Activated B cell treated with CpG ODN at 0.5 μM for 24 hours (primary cell): Measurements from ENCODE around the gene YIPF4. TPM values are rescaled to one million over a fixed set of nuclear protein-coding genes. Genes with fewer than 3 reads are reported as not detected.
"Not testable (repeated sequence)": the region's sequence is repeated elsewhere in the genome, so short reads cannot be mapped to it uniquely, and the experiment has no call there.

ENCODE experiments used
- ATAC-seq: fragments of 200-7000 bp; cut with Tn5 transposase; one replicate; pipeline ENCODE4 v1.10.0; 2021; ENCODE audit warnings: low read depth, mild to moderate bottlenecking, moderate library complexity
- CTCF ChIA-PET: fragments of 350-600 bp; sonication (Branson Sonifier 250); formaldehyde crosslinking; loops from one replicate; lab custom pipeline; 2021; ENCODE audit warnings: antibody characterized with exemption; lab: Charles Lee
- POLR2A ChIA-PET: fragments of 350-600 bp; sonication (Branson Sonifier 250); formaldehyde crosslinking; loops from one replicate; lab custom pipeline; 2021; ENCODE audit warnings: antibody characterized with exemption; lab: Charles Lee
- DNase-seq: peaks from one replicate; pipeline ENCODE4 v3.0.0; 2022
- H3K27ac Mint-ChIP-seq: one replicate; pipeline ENCODE4 v1.8.0; 2020; ENCODE audit warnings: mixed read lengths
- H3K27me3 Mint-ChIP-seq: one replicate; pipeline ENCODE4 v1.8.0; 2021; ENCODE audit warnings: mixed read lengths
- H3K36me3 Mint-ChIP-seq: one replicate; pipeline ENCODE4 v1.8.0; 2021; ENCODE audit warnings: low read depth, mixed read lengths
- H3K4me1 Mint-ChIP-seq: one replicate; pipeline ENCODE4 v1.8.0; 2021; ENCODE audit warnings: mixed read lengths
- H3K4me3 Mint-ChIP-seq: one replicate; pipeline ENCODE4 v1.8.0; 2020; ENCODE audit warnings: mild to moderate bottlenecking, mixed read lengths
- H3K9me3 Mint-ChIP-seq: one replicate; pipeline ENCODE4 v1.8.0; 2020; ENCODE audit warnings: mixed read lengths
- intact Hi-C: fragments of 100-400 bp; cut with micrococcal nuclease; formaldehyde crosslinking; loops from one replicate; pipeline ENCODE4 v1.15.1; 2024
- total RNA-seq: library from RNA; stranded (reverse); gene quantifications from 2 replicates; pipeline ENCODE4 v1.2.3, GENCODE V29; 2022
- TF ChIP-seq, protein P1 (sequence below): fragments of 200-600 bp; IDR thresholded peaks from one replicate; pipeline ENCODE4 v1.8.0; 2022; ENCODE audit warnings: antibody characterized with exemption, mild to moderate bottlenecking

Gene YIPF4
- total RNA-seq, 1 donor from 2014 or later, result 27.2 TPM

DNA sequence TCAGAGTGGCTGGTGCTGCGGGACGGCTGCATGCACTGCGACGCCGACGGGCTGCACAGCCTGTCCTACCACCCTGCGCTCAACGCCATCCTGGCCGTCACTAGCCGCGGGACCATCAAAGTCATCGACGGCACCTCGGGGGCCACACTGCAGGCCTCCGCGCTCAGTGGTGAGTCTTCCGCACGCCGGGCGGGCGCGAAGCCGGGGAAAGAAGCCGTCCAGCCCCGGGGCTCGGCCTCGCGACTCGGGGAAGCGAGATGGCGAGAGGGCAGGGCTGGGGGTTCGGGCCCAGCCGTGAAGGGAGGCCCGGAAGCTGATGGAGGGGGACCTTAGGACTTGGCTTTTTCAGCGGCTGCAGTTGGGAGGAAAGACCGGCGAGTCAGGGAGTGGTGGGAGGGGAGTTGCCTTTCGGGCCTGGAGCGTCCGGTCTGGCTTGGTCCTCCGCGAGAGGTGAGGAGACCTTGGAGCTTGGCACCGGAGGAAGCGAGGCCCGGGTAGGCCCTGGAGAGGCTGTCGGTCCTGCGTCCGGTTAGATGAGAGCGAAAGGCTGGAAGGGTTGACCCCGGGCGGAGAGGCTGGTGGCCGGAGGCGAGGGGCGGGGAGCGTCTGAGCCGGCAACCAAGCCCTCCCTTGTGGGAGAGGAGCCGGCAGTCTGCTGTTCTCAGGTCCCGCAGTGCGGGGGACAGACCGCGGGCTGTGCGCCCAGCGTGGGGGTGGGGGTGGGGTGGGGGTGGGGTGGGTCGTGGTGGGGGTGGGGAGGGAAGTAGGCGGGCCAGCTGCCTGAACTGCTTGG, 79.8 kb downstream of the YIPF4 start:
- Mint-ChIP-seq H3K27me3 (no peaks in the 10 kb centered on the region), H3K36me3 (peaks cover 32% of the 10 kb centered on the region), H3K9me3 (peaks cover 4% of the 10 kb centered on the region), H3K4me3 (peak overlapping the region; percentile 93), H3K4me1 (peaks cover 45% of the 10 kb centered on the region), H3K27ac (peak overlapping the region; percentile 89)
- CTCF ChIA-PET, result no interaction called here
- intact Hi-C loops, result loop anchor here (1.0 to 10.0 kb wide), 6 partner anchors 190 to 1240 kb away; partner anchors contain the start of genes FAM98A, MEMO1, RASGRP3 and SLC30A6
- DNase-seq, result no peak
- TF ChIP-seq, protein P1, sequence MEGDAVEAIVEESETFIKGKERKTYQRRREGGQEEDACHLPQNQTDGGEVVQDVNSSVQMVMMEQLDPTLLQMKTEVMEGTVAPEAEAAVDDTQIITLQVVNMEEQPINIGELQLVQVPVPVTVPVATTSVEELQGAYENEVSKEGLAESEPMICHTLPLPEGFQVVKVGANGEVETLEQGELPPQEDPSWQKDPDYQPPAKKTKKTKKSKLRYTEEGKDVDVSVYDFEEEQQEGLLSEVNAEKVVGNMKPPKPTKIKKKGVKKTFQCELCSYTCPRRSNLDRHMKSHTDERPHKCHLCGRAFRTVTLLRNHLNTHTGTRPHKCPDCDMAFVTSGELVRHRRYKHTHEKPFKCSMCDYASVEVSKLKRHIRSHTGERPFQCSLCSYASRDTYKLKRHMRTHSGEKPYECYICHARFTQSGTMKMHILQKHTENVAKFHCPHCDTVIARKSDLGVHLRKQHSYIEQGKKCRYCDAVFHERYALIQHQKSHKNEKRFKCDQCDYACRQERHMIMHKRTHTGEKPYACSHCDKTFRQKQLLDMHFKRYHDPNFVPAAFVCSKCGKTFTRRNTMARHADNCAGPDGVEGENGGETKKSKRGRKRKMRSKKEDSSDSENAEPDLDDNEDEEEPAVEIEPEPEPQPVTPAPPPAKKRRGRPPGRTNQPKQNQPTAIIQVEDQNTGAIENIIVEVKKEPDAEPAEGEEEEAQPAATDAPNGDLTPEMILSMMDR, result no peak
- POLR2A ChIA-PET, result interaction anchor here (0.5 to 1.3 kb wide), 6 partner anchors 16 to 192 kb away, joined by 3 to 8 read pairs (median 4); partner anchors contain the start of genes NLRC4 and SLC30A6
- peak; percentile 2 for ATAC-seq

DNA sequence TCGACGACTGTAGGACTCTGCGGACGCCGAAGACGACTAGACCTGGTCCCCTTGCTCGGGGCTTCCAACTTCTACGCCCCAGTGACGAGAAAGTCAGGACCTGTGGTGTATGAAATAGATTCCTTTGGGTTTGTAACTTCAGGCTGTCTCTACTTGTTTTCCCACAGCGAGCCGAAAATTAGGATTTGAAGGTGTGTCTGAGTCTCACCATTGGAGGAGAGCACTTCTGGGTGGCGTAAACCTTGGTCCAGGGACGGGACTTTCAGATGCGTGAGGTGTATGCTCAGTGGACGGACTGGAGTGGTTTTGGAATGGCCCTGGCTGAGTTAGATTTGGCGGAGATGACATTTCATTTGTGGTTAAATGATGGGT, 80.4 kb downstream of the YIPF4 start:
- H3K4me1 Mint-ChIP-seq, result peaks cover 49% of the 10 kb centered on the region
- no peaks in the 10 kb centered on the region for H3K27me3 Mint-ChIP-seq
- ChIA-PET CTCF (no interaction called here), POLR2A (interaction anchor here (0.5 to 1.3 kb wide), 5 partner anchors 28 to 193 kb away, joined by 3 to 8 read pairs (median 5); partner anchors contain the start of genes NLRC4 and SLC30A6)
- H3K4me3 Mint-ChIP-seq, result peak overlapping the region; percentile 93
- ATAC-seq, result no peak
- no peak for DNase-seq
- H3K27ac Mint-ChIP-seq, result peak overlapping the region; percentile 89
- TF ChIP-seq, protein P1, result no peak
- peaks cover 32% of the 10 kb centered on the region for H3K36me3 Mint-ChIP-seq
- intact Hi-C loops, result loop anchor here (5.0 to 10.0 kb wide), 3 partner anchors 191 to 1239 kb away; partner anchors contain the start of genes FAM98A, RASGRP3 and SLC30A6
- peaks cover 4% of the 10 kb centered on the region for H3K9me3 Mint-ChIP-seq

DNA sequence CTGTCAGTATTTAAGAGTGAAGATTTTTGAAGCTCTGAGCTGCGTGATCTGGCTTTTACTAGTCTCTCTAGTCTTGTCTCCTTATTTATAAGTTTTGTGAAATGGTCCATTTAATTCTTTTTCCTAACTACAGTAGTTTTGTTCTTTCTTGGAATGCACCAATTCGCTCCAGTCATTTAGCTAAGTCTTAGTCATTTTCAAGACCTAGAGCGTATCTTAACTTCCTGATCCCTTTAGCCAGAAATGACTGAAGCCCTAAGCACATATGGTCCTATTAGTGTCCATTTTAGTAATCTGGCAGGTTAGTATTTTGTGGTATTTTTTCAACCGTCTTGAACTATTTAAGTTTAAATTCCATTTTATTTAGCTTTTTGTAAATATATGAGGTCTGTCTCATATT, 82.7 kb downstream of the YIPF4 start:
- intact Hi-C loops, result no loop called here
- ChIA-PET CTCF (no interaction called here), POLR2A (interaction anchor here (0.5 to 0.8 kb wide), 3 partner anchors 15 to 349 kb away, joined by 3 to 5 read pairs (median 3); partner anchors contain the start of gene MEMO1)
- Mint-ChIP-seq H3K4me3 (peak overlapping the region; percentile 38), H3K27ac (peak overlapping the region; percentile 69), H3K27me3 (no peaks in the 10 kb centered on the region), H3K36me3 (peaks cover 36% of the 10 kb centered on the region), H3K9me3 (peaks cover 4% of the 10 kb centered on the region), H3K4me1 (peaks cover 68% of the 10 kb centered on the region)
- ATAC-seq, result no peak
- TF ChIP-seq, protein P1, result no peak
- no peak for DNase-seq

DNA sequence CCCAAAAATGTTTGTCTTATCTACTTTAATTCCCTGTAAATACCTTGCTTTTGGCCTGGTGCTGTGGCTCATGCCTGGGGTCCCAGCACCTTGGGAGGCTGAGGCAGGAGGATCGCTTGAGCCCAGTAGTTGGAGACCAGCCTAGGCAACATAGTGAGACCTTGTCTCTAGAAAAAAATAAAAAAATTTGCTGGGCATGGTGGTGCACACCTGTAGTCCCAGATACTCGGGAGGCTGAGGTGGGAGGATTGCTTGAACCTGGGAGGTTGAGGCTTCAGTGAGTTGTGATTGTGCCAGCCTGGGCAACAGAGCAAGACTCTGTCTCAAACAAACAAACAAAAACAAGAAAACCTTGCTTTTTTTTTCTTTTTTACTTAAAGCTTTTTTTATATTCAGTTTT, 85.3 kb downstream of the YIPF4 start:
- DNase-seq, POLR2A ChIA-PET, H3K4me3 Mint-ChIP-seq, H3K9me3 Mint-ChIP-seq, H3K27me3 Mint-ChIP-seq, intact Hi-C loops, ATAC-seq, CTCF ChIA-PET: not testable (repeated sequence)
- Mint-ChIP-seq H3K36me3 (peaks cover 34% of the 10 kb centered on the region), H3K27ac (peak overlapping the region; percentile 77), H3K4me1 (peaks cover 83% of the 10 kb centered on the region)

DNA sequence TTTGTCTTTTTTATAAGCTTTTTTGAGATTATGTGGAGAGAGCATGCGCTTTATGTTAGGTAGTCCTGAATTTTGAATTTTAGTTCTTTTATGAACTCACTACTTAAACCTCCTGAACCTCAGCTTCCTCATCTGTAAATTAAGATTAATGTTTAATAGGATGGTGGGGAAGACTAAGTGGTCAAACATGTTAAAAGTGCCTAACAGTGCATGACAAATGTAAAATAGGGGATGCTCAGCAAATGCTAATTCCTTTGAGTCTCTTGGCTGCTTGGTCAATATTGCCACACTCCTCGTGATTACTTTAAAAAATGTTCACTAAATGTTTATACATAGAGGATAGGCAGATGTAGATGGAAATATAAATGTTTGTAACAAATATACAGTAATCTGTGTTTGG, 85.9 kb downstream of the YIPF4 start:
- H3K27ac Mint-ChIP-seq, result peak overlapping the region; percentile 77
- H3K36me3 Mint-ChIP-seq, result peaks cover 28% of the 10 kb centered on the region
- ChIA-PET POLR2A (no interaction called here), CTCF (no interaction called here)
- ATAC-seq, result peak; percentile 78
- peaks cover 4% of the 10 kb centered on the region for H3K9me3 Mint-ChIP-seq
- peak overlapping the region; percentile 6 for H3K4me3 Mint-ChIP-seq
- no peaks in the 10 kb centered on the region for H3K27me3 Mint-ChIP-seq
- H3K4me1 Mint-ChIP-seq, result peaks cover 80% of the 10 kb centered on the region
- TF ChIP-seq, protein P1, result no peak
- intact Hi-C loops, result no loop called here
- no peak for DNase-seq

DNA sequence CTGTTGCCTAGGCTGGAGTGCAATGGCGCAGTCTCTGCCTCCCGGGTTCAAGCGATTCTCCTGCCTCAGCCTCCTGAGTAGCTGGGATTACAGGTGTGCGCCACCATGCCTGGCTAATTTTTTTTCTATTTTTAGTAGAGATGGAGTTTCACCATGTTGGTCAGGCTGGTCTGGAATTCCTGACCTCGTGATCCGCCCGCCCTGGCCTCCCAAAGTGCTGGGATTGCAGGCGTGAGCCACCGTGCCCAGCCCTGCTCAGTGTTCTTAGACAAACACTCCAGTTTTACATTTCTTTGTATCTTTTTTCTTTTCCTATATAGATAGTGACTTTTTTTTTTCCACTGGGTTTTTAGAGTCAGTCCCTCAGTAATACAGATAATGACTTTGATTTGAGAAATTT, 86.6 kb downstream of the YIPF4 start:
- POLR2A ChIA-PET, ATAC-seq, H3K9me3 Mint-ChIP-seq, CTCF ChIA-PET, intact Hi-C loops, H3K27ac Mint-ChIP-seq, H3K27me3 Mint-ChIP-seq, DNase-seq: not testable (repeated sequence)
- H3K4me3 Mint-ChIP-seq, result peak overlapping the region; percentile 9
- H3K4me1 Mint-ChIP-seq, result peaks cover 79% of the 10 kb centered on the region
- H3K36me3 Mint-ChIP-seq, result peaks cover 22% of the 10 kb centered on the region

DNA sequence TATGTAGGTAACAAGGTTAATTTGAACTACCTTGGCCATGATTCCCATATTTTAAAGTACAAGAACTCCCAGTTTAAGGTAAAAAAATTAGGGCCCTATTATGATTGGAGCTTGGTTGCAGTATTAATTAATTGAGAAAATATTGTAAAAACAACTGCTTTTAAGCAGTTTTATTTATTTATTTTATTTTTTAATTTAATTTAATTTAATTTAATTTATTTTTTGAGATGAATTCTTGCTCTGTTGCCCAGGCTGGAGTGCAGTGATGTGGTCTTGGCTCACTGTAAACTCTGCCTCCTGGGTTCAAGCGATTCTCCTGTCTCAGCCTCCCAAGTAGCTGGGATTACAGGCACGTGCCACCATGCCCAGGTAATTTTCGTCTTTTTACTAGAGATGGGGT, 88.0 kb downstream of the YIPF4 start:
- H3K4me3 Mint-ChIP-seq, H3K27me3 Mint-ChIP-seq, ATAC-seq, H3K27ac Mint-ChIP-seq, H3K9me3 Mint-ChIP-seq, DNase-seq, intact Hi-C loops: not testable (repeated sequence)
- CTCF ChIA-PET, result interaction anchor here (0.7 kb wide), 1 partner anchor 39 kb away, joined by 3 read pairs; no protein-coding TSS in a partner anchor
- Mint-ChIP-seq H3K36me3 (peaks cover 17% of the 10 kb centered on the region), H3K4me1 (peaks cover 70% of the 10 kb centered on the region)
- POLR2A ChIA-PET, result interaction anchor here (0.7 kb wide), 1 partner anchor 189 kb away, joined by 4 read pairs; no protein-coding TSS in a partner anchor
